Tibial nerve (tissue), 4 donors: ENCODE results near the gene SHTN1. TPM values are rescaled to one million over a fixed set of nuclear protein-coding genes. Genes with fewer than 3 reads are reported as not detected.

Source experiments
- DNase-seq, 2 donors: peaks; one replicate each; pipeline ENCODE4 v3.0.0-alpha.2; 2019; ENCODE audit warnings: low spot score in 2 of 2
- H3K27ac ChIP-seq, 4 donors: fragments of 200-600 bp; sonication (generic) in 3 of 4; one replicate each; pipeline ENCODE4 v1.5.1; 2017 to 2019; ENCODE audit warnings: mild to moderate bottlenecking in 1 of 4
- H3K27me3 ChIP-seq, 2 donors: fragments of 200-600 bp; sonication (generic) in 1 of 2; one replicate each; pipeline versions ENCODE4 v1.5.1 to v1.6.0; 2017 to 2019
- H3K36me3 ChIP-seq, 3 donors: fragments of 200-600 bp; sonication (generic); one replicate each; pipeline ENCODE4 v1.5.1; 2018 to 2019
- H3K4me1 ChIP-seq, 4 donors: fragments of 200-600 bp; sonication (generic) in 3 of 4; one replicate each; pipeline ENCODE4 v1.5.1; 2017 to 2019
- H3K4me3 ChIP-seq, 4 donors: fragments of 200-600 bp; sonication (generic) in 3 of 4; one replicate each; pipeline ENCODE4 v1.5.1; 2017 to 2019; ENCODE audit warnings: mild to moderate bottlenecking in 1 of 4, moderate library complexity in 1 of 4
- H3K9me3 ChIP-seq, 4 donors: fragments of 200-600 bp; sonication (generic) in 3 of 4; one replicate each; pipeline ENCODE4 v1.5.1; 2017 to 2019
- CTCF ChIP-seq, 5 experiments: fragments of 200-600 bp in 3 of 5; fragments of 450-650 bp in 2 of 5; sonication (generic) in 3 of 5; IDR thresholded peaks; one replicate each; pipeline ENCODE4 v1.5.1; 2016 to 2019; ENCODE audit warnings: antibody characterized with exemption in 5 of 5, mild to moderate bottlenecking in 3 of 5, moderate library complexity in 2 of 5
- EP300 ChIP-seq, 2 donors: sonication (generic); formaldehyde crosslinking; IDR thresholded peaks; one replicate each; pipeline ENCODE4 v1.6.1; 2017; ENCODE audit warnings: antibody characterized with exemption in 2 of 2, mild to moderate bottlenecking in 1 of 2
- POLR2A ChIP-seq, 2 donors: fragments of 450-650 bp; IDR thresholded peaks; one replicate each; pipeline ENCODE4 v1.6.1; 2017; ENCODE audit warnings: antibody characterized with exemption in 2 of 2, mild to moderate bottlenecking in 2 of 2, moderate library complexity in 2 of 2
- WGBS, 2 donors: methylation state at CpG; one replicate each; pipeline ENCODE4 v1.1.5; 2018; 5-methylcytosine and 5-hydroxymethylcytosine counted together
- total RNA-seq, 4 donors: library from RNA; depleted of rRNA; stranded (reverse); fragments of >200 nt; gene quantifications; one replicate each; pipeline ENCODE4 v1.1.0, GENCODE V29; 2016

SHTN1 gene
- total RNA-seq, 4 donors from 2014 or later, result 9.2 to 16.3 (median 15.4) TPM

GRCh38 chr10:116994113-116994890, 10.7 kb downstream of the SHTN1 start:
- DNase-seq, result no peak
- no peaks in the 10 kb centered on the region for H3K36me3 ChIP-seq
- H3K27me3 ChIP-seq, result no peaks in the 10 kb centered on the region
- TF ChIP-seq CTCF (IDR thresholded peaks at IDR 0.05), result no peak
- no peak overlapping the region for H3K27ac ChIP-seq
- H3K4me1 ChIP-seq, result no peaks in the 10 kb centered on the region
- no peaks in the 10 kb centered on the region for H3K9me3 ChIP-seq
- H3K4me3 ChIP-seq, result no peak overlapping the region
- WGBS, 2 donors, result 89 to 92% methylated on average over 1 of the region's 1 CpG

GRCh38 chr10:116993610-116994009, 11.4 kb downstream of the SHTN1 start:
- H3K27me3 ChIP-seq, result no peaks in the 10 kb centered on the region
- no peak for DNase-seq
- no peaks in the 10 kb centered on the region for H3K9me3 ChIP-seq
- no peak overlapping the region for H3K27ac ChIP-seq
- 95 to 98% methylated on average over 2 of the region's 2 CpGs for WGBS, 2 donors
- H3K36me3 ChIP-seq, result no peaks in the 10 kb centered on the region
- no peaks in the 10 kb centered on the region for H3K4me1 ChIP-seq
- no peak for TF ChIP-seq POLR2A (IDR thresholded peaks at IDR 0.05)
- no peak overlapping the region for H3K4me3 ChIP-seq

GRCh38 chr10:116992183-116992582, 12.8 kb downstream of the SHTN1 start:
- H3K4me1 ChIP-seq, result no peaks in the 10 kb centered on the region
- TF ChIP-seq EP300 (IDR thresholded peaks at IDR 0.05) (no peak), POLR2A (IDR thresholded peaks at IDR 0.05) (no peak), CTCF (IDR thresholded peaks at IDR 0.05) (no peak)
- H3K9me3 ChIP-seq, result no peaks in the 10 kb centered on the region
- H3K4me3 ChIP-seq, result no peak overlapping the region
- H3K36me3 ChIP-seq, result no peaks in the 10 kb centered on the region
- DNase-seq, result no peak
- 29 to 48% methylated on average over 1 of the region's 1 CpG for WGBS, 2 donors
- H3K27me3 ChIP-seq, result no peaks in the 10 kb centered on the region
- no peak overlapping the region for H3K27ac ChIP-seq

- no peaks in the 10 kb centered on the region for H3K27me3 ChIP-seq
- WGBS, 2 donors, result 43% methylated on average over 3 of the region's 3 CpGs
- no peak overlapping the region for H3K27ac ChIP-seq
- H3K4me3 ChIP-seq, result no peak overlapping the region
- no peaks in the 10 kb centered on the region for H3K36me3 ChIP-seq
- H3K9me3 ChIP-seq, result no peaks in the 10 kb centered on the region
- DNase-seq, result no peak
- no peak for TF ChIP-seq EP300 (IDR thresholded peaks at IDR 0.05)
- TF ChIP-seq CTCF (IDR thresholded peaks at IDR 0.05), result no peak
- no peak for TF ChIP-seq POLR2A (IDR thresholded peaks at IDR 0.05)
- H3K4me1 ChIP-seq, result no peaks in the 10 kb centered on the region
These were observed 14.6 kb downstream of the SHTN1 start for GRCh38 chr10:116990276-116990800.

- H3K4me3 ChIP-seq, result no peak overlapping the region
- WGBS, 2 donors, result 83 to 87% methylated on average over 4 of the region's 4 CpGs
- H3K9me3 ChIP-seq, result no peaks in the 10 kb centered on the region
- DNase-seq, result no peak
- TF ChIP-seq POLR2A (IDR thresholded peaks at IDR 0.05), result no peak
- TF ChIP-seq CTCF (IDR thresholded peaks at IDR 0.05), result no peak
- no peak for TF ChIP-seq EP300 (IDR thresholded peaks at IDR 0.05)
- no peaks in the 10 kb centered on the region for H3K27me3 ChIP-seq
- H3K4me1 ChIP-seq, result no peaks in the 10 kb centered on the region
- H3K36me3 ChIP-seq, result no peaks in the 10 kb centered on the region
- no peak overlapping the region for H3K27ac ChIP-seq
These were observed 15.5 kb downstream of the SHTN1 start for GRCh38 chr10:116989439-116989838.
